HepG2 (cell line): ENCODE data around the gene CTSD. TPM values are rescaled to one million over a fixed set of nuclear protein-coding genes. Genes with fewer than 3 reads are reported as not detected.

Experiments used
- ATAC-seq: fragments of 200-7000 bp; cut with Tn5 transposase; 3 replicates; pipeline ENCODE4 v1.9.1; 2020; ENCODE audit warnings: mild to moderate bottlenecking, moderate library complexity
- BruUV-seq: library from RNA; stranded (reverse); fragments of 400-500 nt; replicated peaks from 2 replicates; lab custom pipeline; 2021; lab: Mats Ljungman, UMichigan
- CTCF ChIA-PET: fragments of 300-600 bp; formaldehyde crosslinking; extraction: SDS; loops from one replicate; lab custom pipeline; 2021; ENCODE audit warnings: low total read pairs, inconsistent platforms, low intra/inter-chr PET ratio; lab: Yijun Ruan, JAX
- POLR2A ChIA-PET: fragments of 350-600 bp; sonication (Branson Sonifier 250); formaldehyde crosslinking; loops from one replicate; lab custom pipeline; 2020; ENCODE audit warnings: antibody characterized with exemption, inconsistent platforms; lab: Yijun Ruan, JAX
- DNase-seq: peaks from one replicate; pipeline ENCODE4 v3.0.0-alpha.2; 2015; ENCODE audit warnings: low spot score
- FAIRE-seq: peaks from 3 replicates; lab custom pipeline; 2011; peaks lifted over from hg19 to GRCh38; lab: Jason Lieb, UNC
- H2AFZ ChIP-seq: one replicate; pipeline ENCODE4 v1.6.1; 2011; ENCODE audit warnings: low read length, inconsistent platforms
- H3K27ac ChIP-seq: fragments of 300-600 bp; 3 replicates; pipeline ENCODE4 v1.8.0; 2011; ENCODE audit warnings: mixed run types, mild to moderate bottlenecking, mixed read lengths, low read length, inconsistent platforms; ENCODE audit not compliant: insufficient read depth; ENCODE audit errors: extremely low read length
- H3K27me3 ChIP-seq, 2 experiments: fragments of 200-600 bp in 1 of 2; 2 replicates in 1 of 2; 3 replicates in 1 of 2; pipeline versions ENCODE4 v1.6.0 to v1.8.0; 2011; ENCODE audit warnings: low read length in 2 of 2, mild to moderate bottlenecking in 2 of 2, moderate library complexity in 2 of 2, inconsistent platforms in 1 of 2; ENCODE audit not compliant: insufficient read depth in 2 of 2, control insufficient read depth in 1 of 2
- H3K36me3 ChIP-seq, 2 experiments: fragments of 200-600 bp in 1 of 2; replicated peaks in 1 of 2; 2 replicates in 1 of 2; 3 replicates in 1 of 2; pipeline versions ENCODE4 v1.5.1 to v1.8.0; 2011; ENCODE audit warnings: low read length in 2 of 2, inconsistent platforms in 1 of 2; ENCODE audit not compliant: insufficient read depth in 2 of 2, control insufficient read depth in 1 of 2
- H3K4me1 ChIP-seq: 2 replicates; pipeline ENCODE4 v1.5.1; 2012; ENCODE audit warnings: low read length, inconsistent platforms; ENCODE audit not compliant: insufficient read depth
- H3K4me2 ChIP-seq: 2 replicates; pipeline ENCODE4 v1.6.0; 2011; ENCODE audit warnings: low read depth, low read length, inconsistent platforms
- H3K4me3 ChIP-seq, 3 experiments: fragments of 200-600 bp in 1 of 3; sonication (generic), shearing (Covaris generic) in 1 of 3; replicated peaks in 1 of 3; 2 replicates each; pipeline ENCODE4 v1.5.1; 2011 to 2016; ENCODE audit warnings: low read length in 3 of 3, inconsistent platforms in 2 of 3, low read depth in 2 of 3, mild to moderate bottlenecking in 2 of 3, control low read depth in 1 of 3, mixed read lengths in 1 of 3; ENCODE audit not compliant: insufficient read depth in 1 of 3
- H3K79me2 ChIP-seq: one replicate; pipeline ENCODE4 v1.6.1; 2011; ENCODE audit warnings: low read length, inconsistent platforms; ENCODE audit not compliant: insufficient read depth
- H3K9ac ChIP-seq: 2 replicates; pipeline ENCODE4 v1.6.0; 2011; ENCODE audit warnings: mild to moderate bottlenecking, low read depth, low read length, inconsistent platforms; ENCODE audit not compliant: insufficient read depth
- H3K9me3 ChIP-seq: 2 replicates; pipeline ENCODE4 v1.5.1; 2012; ENCODE audit warnings: mild to moderate bottlenecking, low read length
- H4K20me1 ChIP-seq: 2 replicates; pipeline ENCODE4 v1.6.0; 2011; ENCODE audit warnings: inconsistent platforms, mild to moderate bottlenecking, low read length, moderate library complexity; ENCODE audit not compliant: insufficient read depth
- ZNF3 ChIP-seq: IDR thresholded peaks from 2 replicates; pipeline ENCODE4 v1.7.0; 2017; ENCODE audit warnings: inconsistent platforms
- ZNF687 ChIP-seq: sonication (generic); formaldehyde crosslinking; IDR thresholded peaks from 2 replicates; pipeline ENCODE4 v1.5.1; 2020; ENCODE audit warnings: mild to moderate bottlenecking, missing genetic modification reagents, moderate library complexity
- ZNF891 ChIP-seq: sonication (generic); formaldehyde crosslinking; IDR thresholded peaks from 2 replicates; pipeline ENCODE4 v1.5.0; 2020; ENCODE audit warnings: mild to moderate bottlenecking, missing genetic modification reagents
- WGBS: methylation state at CpG from one replicate; pipeline ENCODE4 v1.1.6; 2017; ENCODE audit warnings: low lambda C conversion rate; 5-methylcytosine and 5-hydroxymethylcytosine counted together
- in situ Hi-C: cut with HindIII; loops from 2 replicates; pipeline ENCODE4 v1.10.0; 2017; ENCODE audit warnings: low pct_unique_long_range_greater_than_20kb; ENCODE audit not compliant: extremely low pct_ligation_motif_present
- intact Hi-C: fragments of 100-400 bp; cut with micrococcal nuclease; formaldehyde crosslinking; loops from one replicate; pipeline ENCODE4 v1.10.0; 2022; ENCODE audit not compliant: unreplicated experiment
- polyA plus RNA-seq, 8 experiments: library from polyadenylated mRNA; depleted of rRNA in 3 of 8; stranded (reverse) in 7 of 8; unstranded in 1 of 8; fragments of >200 nt; fragmentation: Illumina TruSeq in 4 of 8; extraction: Trizol in 4 of 8; gene quantifications; 2 replicates each; pipeline versions ENCODE4 v1.2.1 to v1.2.3, GENCODE V29; 2011 to 2016; ENCODE audit warnings: low read depth in 4 of 8, missing spikeins in 1 of 8, mixed read lengths in 1 of 8; ENCODE audit not compliant: insufficient read depth in 1 of 8
- total RNA-seq, 5 experiments: library from RNA; depleted of rRNA; stranded (reverse); fragments of >200 nt; fragmentation: Illumina TruSeq; extraction: Trizol; gene quantifications; 2 replicates each; pipeline ENCODE4 v1.2.3, GENCODE V29; 2016; ENCODE audit warnings: low read depth in 1 of 5
- TF ChIP-seq, protein P1 (sequence below): sonication (generic); formaldehyde crosslinking; IDR thresholded peaks from 2 replicates; pipeline ENCODE4 v1.4.0; 2020; ENCODE audit warnings: missing genetic modification reagents

The CTSD gene
- total and polyA plus RNA-seq, 2 of the 13 experiments (the other 11 are each of a cell fraction or from before 2014, with no cell fraction given), result 143 to 230 TPM

GRCh38 chr11:1766719-1767398 is 3.1 kb upstream of the CTSD start:
- H3K79me2 ChIP-seq, result peaks cover 9% of the 10 kb centered on the region
- H4K20me1 ChIP-seq, result no peaks in the 10 kb centered on the region
- no peak overlapping the region for H3K4me3 ChIP-seq
- ChIA-PET CTCF (no interaction called here), POLR2A (no interaction called here)
- no TSS peak for BruUV-seq
- TF ChIP-seq ZNF3, result peak; percentile 54; the same call in 1 of the 2 replicates
- no peak for TF ChIP-seq ZNF891 (CRISPR knock-in tag)
- no peak overlapping the region for H3K4me2 ChIP-seq
- 70% methylated on average over 12 of the region's 22 CpGs for WGBS
- H3K36me3 ChIP-seq, result no peaks in the 10 kb centered on the region
- no peaks in the 10 kb centered on the region for H3K9me3 ChIP-seq
- ATAC-seq (no peak), FAIRE-seq (no peak), DNase-seq (no peak)
- H3K4me1 ChIP-seq, result peaks cover 17% of the 10 kb centered on the region
- no peak overlapping the region for H2AFZ ChIP-seq
- in situ Hi-C loops (no loop called here), intact Hi-C loops (no loop called here)
- no peak overlapping the region for H3K27ac ChIP-seq
- no peak overlapping the region for H3K9ac ChIP-seq
- peaks cover 3 to 35% of the 10 kb centered on the region in 2 experiments; a peak in 4 of 5 replicates for H3K27me3 ChIP-seq

GRCh38 chr11:1765871-1766718 is 2.4 kb upstream of the CTSD start:
- no peak overlapping the region for H3K9ac ChIP-seq
- intact Hi-C loops (no loop called here), in situ Hi-C loops (no loop called here)
- H3K27me3 ChIP-seq, result peaks cover 3 to 29% of the 10 kb centered on the region in 2 experiments; a peak in 4 of 5 replicates
- CTCF ChIA-PET, result no interaction called here
- no peak overlapping the region for H3K4me2 ChIP-seq
- H3K36me3 ChIP-seq, result peaks cover 0 to 2% of the 10 kb centered on the region in 2 experiments; a peak in 3 of 5 replicates
- ATAC-seq (no peak), DNase-seq (no peak), FAIRE-seq (no peak)
- peaks cover 9% of the 10 kb centered on the region for H3K79me2 ChIP-seq
- H3K27ac ChIP-seq, result no peak overlapping the region
- POLR2A ChIA-PET, result no interaction called here
- BruUV-seq, result no TSS peak
- H3K4me3 ChIP-seq, result no peak overlapping the region
- WGBS, result 54% methylated on average over 21 of the region's 28 CpGs
- H3K4me1 ChIP-seq, result peaks cover 24% of the 10 kb centered on the region
- H4K20me1 ChIP-seq, result no peaks in the 10 kb centered on the region
- H3K9me3 ChIP-seq, result no peaks in the 10 kb centered on the region
- TF ChIP-seq, protein P1, sequence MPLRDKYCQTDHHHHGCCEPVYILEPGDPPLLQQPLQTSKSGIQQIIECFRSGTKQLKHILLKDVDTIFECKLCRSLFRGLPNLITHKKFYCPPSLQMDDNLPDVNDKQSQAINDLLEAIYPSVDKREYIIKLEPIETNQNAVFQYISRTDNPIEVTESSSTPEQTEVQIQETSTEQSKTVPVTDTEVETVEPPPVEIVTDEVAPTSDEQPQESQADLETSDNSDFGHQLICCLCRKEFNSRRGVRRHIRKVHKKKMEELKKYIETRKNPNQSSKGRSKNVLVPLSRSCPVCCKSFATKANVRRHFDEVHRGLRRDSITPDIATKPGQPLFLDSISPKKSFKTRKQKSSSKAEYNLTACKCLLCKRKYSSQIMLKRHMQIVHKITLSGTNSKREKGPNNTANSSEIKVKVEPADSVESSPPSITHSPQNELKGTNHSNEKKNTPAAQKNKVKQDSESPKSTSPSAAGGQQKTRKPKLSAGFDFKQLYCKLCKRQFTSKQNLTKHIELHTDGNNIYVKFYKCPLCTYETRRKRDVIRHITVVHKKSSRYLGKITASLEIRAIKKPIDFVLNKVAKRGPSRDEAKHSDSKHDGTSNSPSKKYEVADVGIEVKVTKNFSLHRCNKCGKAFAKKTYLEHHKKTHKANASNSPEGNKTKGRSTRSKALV, result no peak
- peak; percentile 4; the same call in 1 of the 2 replicates for TF ChIP-seq ZNF687
- H2AFZ ChIP-seq, result no peak overlapping the region
